Thyroid gland (tissue), 4 donors: ENCODE results near the gene DENND2D. TPM values are rescaled to one million over a fixed set of nuclear protein-coding genes. Genes with fewer than 3 reads are reported as not detected.
A peak's percentile ranks its signal among the peaks of the same experiment; 100 is the strongest.

Experiments used
- DNase-seq, 2 donors: peaks; one replicate each; pipeline ENCODE4 v3.0.0-alpha.2; 2019
- H3K27ac ChIP-seq, 3 donors: fragments of 200-600 bp; sonication (generic); 1 replicate in 2 of 3; 2 replicates in 1 of 3; pipeline ENCODE4 v1.5.1; 2016 to 2019; ENCODE audit warnings: mild to moderate bottlenecking in 1 of 3, moderate library complexity in 1 of 3
- H3K27me3 ChIP-seq: fragments of 200-600 bp; sonication (generic); one replicate; pipeline ENCODE4 v1.5.1; 2019
- H3K36me3 ChIP-seq, 2 donors: fragments of 200-600 bp; sonication (generic); one replicate each; pipeline ENCODE4 v1.5.1; 2016 to 2019
- H3K4me1 ChIP-seq, 2 donors: fragments of 200-600 bp; sonication (generic); one replicate each; pipeline ENCODE4 v1.5.1; 2017 to 2019
- H3K4me3 ChIP-seq, 3 donors: fragments of 200-600 bp; sonication (generic); replicated peaks in 1 of 3; 1 replicate in 2 of 3; 2 replicates in 1 of 3; pipeline ENCODE4 v1.5.1; 2016; ENCODE audit warnings: mild to moderate bottlenecking in 1 of 3
- H3K9me3 ChIP-seq: fragments of 200-600 bp; sonication (generic); one replicate; pipeline ENCODE4 v1.5.1; 2017
- CTCF ChIP-seq, 6 experiments: fragments of 200-600 bp in 3 of 6; fragments of 450-650 bp in 3 of 6; sonication (generic) in 3 of 6; IDR thresholded peaks; one replicate each; pipeline ENCODE4 v1.5.1; 2016 to 2019; ENCODE audit warnings: antibody characterized with exemption in 6 of 6, mild to moderate bottlenecking in 2 of 6, inconsistent platforms in 1 of 6, moderate library complexity in 1 of 6
- POLR2A ChIP-seq, 2 donors: fragments of 450-650 bp; IDR thresholded peaks; one replicate each; pipeline ENCODE4 v1.6.1; 2017; ENCODE audit warnings: antibody characterized with exemption in 2 of 2, mild to moderate bottlenecking in 2 of 2, moderate library complexity in 1 of 2
- WGBS, 2 donors: methylation state at CpG; one replicate each; pipeline ENCODE4 v1.1.5; 2017; 5-methylcytosine and 5-hydroxymethylcytosine counted together
- intact Hi-C: fragments of 100-400 bp; cut with DNase I; formaldehyde crosslinking; loops from one replicate; pipeline ENCODE4 v1.15.1; 2023
- total RNA-seq, 4 donors: library from RNA; depleted of rRNA; stranded (reverse); fragments of >200 nt; gene quantifications; one replicate each; pipeline ENCODE4 v1.2.3, GENCODE V29; 2016

DENND2D gene
- total RNA-seq, 4 donors from 2014 or later = 45.1 to 53.3 (median 49.4) TPM

- Histone ChIP-seq H3K27me3 (no peaks in the 10 kb centered on the region), H3K27ac (no peak overlapping the region), H3K36me3 (no peaks in the 10 kb centered on the region), H3K4me3 (no peak overlapping the region), H3K4me1 (peaks cover 21 to 25% of the 10 kb centered on the region in 2 donors), H3K9me3 (no peaks in the 10 kb centered on the region)
- TF ChIP-seq POLR2A (IDR thresholded peaks at IDR 0.05) = no peak
- no peak for TF ChIP-seq CTCF (IDR thresholded peaks at IDR 0.05)
- intact Hi-C loops = loop anchor here (5.0 kb wide), 2 partner anchors 111 to 181 kb away; no protein-coding TSS in a partner anchor
- DNase-seq = no peak
- WGBS, 2 donors = 71 to 78% methylated on average over 5 of the region's 5 CpGs
These were observed 21.3 kb upstream of the DENND2D start for GRCh38 chr1:111221633-111222291.

- Histone ChIP-seq H3K9me3 (no peaks in the 10 kb centered on the region), H3K4me1 (peaks cover 16 to 22% of the 10 kb centered on the region in 2 donors), H3K4me3 (no peak overlapping the region), H3K27ac (no peak overlapping the region), H3K27me3 (no peaks in the 10 kb centered on the region), H3K36me3 (no peaks in the 10 kb centered on the region)
- WGBS, 2 donors = 54 to 64% methylated on average over 2 of the region's 2 CpGs
- DNase-seq = no peak
- no peak for TF ChIP-seq POLR2A (IDR thresholded peaks at IDR 0.05)
- no peak for TF ChIP-seq CTCF (IDR thresholded peaks at IDR 0.05)
- intact Hi-C loops = loop anchor here (5.0 kb wide), 2 partner anchors 111 to 181 kb away; no protein-coding TSS in a partner anchor
These were observed 20.8 kb upstream of the DENND2D start for GRCh38 chr1:111221276-111221632.

GRCh38 chr1:111220302-111220890 is 19.9 kb upstream of the DENND2D start:
- Histone ChIP-seq H3K9me3 (no peaks in the 10 kb centered on the region), H3K4me1 (peaks cover 11 to 18% of the 10 kb centered on the region in 2 donors), H3K4me3 (no peak overlapping the region), H3K36me3 (no peaks in the 10 kb centered on the region), H3K27ac (no peak overlapping the region), H3K27me3 (no peaks in the 10 kb centered on the region)
- DNase-seq = no peak
- intact Hi-C loops = loop anchor here (5.0 kb wide), 2 partner anchors 112 to 182 kb away; no protein-coding TSS in a partner anchor
- 85 to 92% methylated on average over 6 of the region's 6 CpGs for WGBS, 2 donors
- TF ChIP-seq CTCF (IDR thresholded peaks at IDR 0.05) (no peak), POLR2A (IDR thresholded peaks at IDR 0.05) (no peak)

- peak overlapping the region in 1 of 3 donors; percentile 12 for H3K27ac ChIP-seq
- whole genome bisulfite sequencing, 2 donors = 43 to 49% methylated on average over 5 of the region's 5 CpGs
- no peak for DNase-seq
- H3K4me3 ChIP-seq = no peak overlapping the region
- peaks cover 8 to 21% of the 10 kb centered on the region in 2 donors for H3K4me1 ChIP-seq
- no peaks in the 10 kb centered on the region for H3K36me3 ChIP-seq
- intact Hi-C loops = loop anchor here (5.0 kb wide), 2 partner anchors 113 to 183 kb away; no protein-coding TSS in a partner anchor
- no peaks in the 10 kb centered on the region for H3K9me3 ChIP-seq
- H3K27me3 ChIP-seq = no peaks in the 10 kb centered on the region
- TF ChIP-seq CTCF (IDR thresholded peaks at IDR 0.05) (no peak), POLR2A (IDR thresholded peaks at IDR 0.05) (no peak)
These were observed 19.3 kb upstream of the DENND2D start for GRCh38 chr1:111219557-111220286.
